Neuronal stem cell (in vitro differentiated cells): ENCODE data around the gene RUNDC1.

Experiments
- DNase-seq: peaks from one replicate; pipeline ENCODE4 v3.0.0-alpha.2; 2013; ENCODE audit warnings: low spot score
- H2AFZ ChIP-seq: one replicate; pipeline ENCODE4 v1.6.1; 2013; ENCODE audit warnings: mild to moderate bottlenecking, low read length, inconsistent platforms
- H2AK5ac ChIP-seq: 2 replicates; pipeline ENCODE4 v1.6.1; 2013; ENCODE audit warnings: low read depth, mild to moderate bottlenecking, inconsistent platforms, low read length, moderate library complexity, mixed read lengths
- H2BK120ac ChIP-seq: 2 replicates; pipeline ENCODE4 v1.6.1; 2013; ENCODE audit warnings: low read depth, mild to moderate bottlenecking, inconsistent platforms, low read length, moderate library complexity, mixed read lengths
- H2BK12ac ChIP-seq: one replicate; pipeline ENCODE4 v1.6.1; 2013; ENCODE audit warnings: low read length, inconsistent platforms
- H2BK15ac ChIP-seq: 2 replicates; pipeline ENCODE4 v1.6.1; 2013; ENCODE audit warnings: mild to moderate bottlenecking, low read length, inconsistent platforms, mixed read lengths
- H2BK5ac ChIP-seq: one replicate; pipeline ENCODE4 v1.6.1; 2013; ENCODE audit warnings: inconsistent platforms, mild to moderate bottlenecking, low read length, moderate library complexity
- H3K14ac ChIP-seq: one replicate; pipeline ENCODE4 v1.6.1; 2013; ENCODE audit warnings: low read length, inconsistent platforms
- H3K18ac ChIP-seq: 2 replicates; pipeline ENCODE4 v1.6.1; 2013; ENCODE audit warnings: low read length, inconsistent platforms
- H3K23ac ChIP-seq: 2 replicates; pipeline ENCODE4 v1.6.1; 2013; ENCODE audit warnings: low read depth, mild to moderate bottlenecking, mixed read lengths, low read length, inconsistent platforms; ENCODE audit not compliant: poor library complexity
- H3K27ac ChIP-seq: replicated peaks from 3 replicates; pipeline ENCODE4 v1.5.1; 2013; ENCODE audit warnings: low read length, inconsistent platforms
- H3K27me3 ChIP-seq, 3 experiments: 2 replicates each; pipeline ENCODE4 v1.6.1; 2013; ENCODE audit warnings: low read length in 3 of 3, mild to moderate bottlenecking in 2 of 3, inconsistent platforms in 1 of 3, low read depth in 1 of 3, mixed read lengths in 1 of 3, moderate library complexity in 1 of 3; ENCODE audit not compliant: control insufficient read depth in 3 of 3, insufficient read depth in 3 of 3
- H3K36me3 ChIP-seq, 2 donors: replicated peaks in 1 of 2; 2 replicates each; pipeline ENCODE4 v1.6.1; 2013; ENCODE audit warnings: low read length in 2 of 2; ENCODE audit not compliant: control insufficient read depth in 2 of 2, insufficient read depth in 2 of 2
- H3K4ac ChIP-seq: 2 replicates; pipeline ENCODE4 v1.6.1; 2013; ENCODE audit warnings: inconsistent platforms, mild to moderate bottlenecking, low read length, moderate library complexity
- H3K4me1 ChIP-seq, 2 donors: 1 replicate in 1 of 2; 2 replicates in 1 of 2; pipeline ENCODE4 v1.6.1; 2013; ENCODE audit warnings: low read length in 2 of 2, low read depth in 1 of 2; ENCODE audit not compliant: control insufficient read depth in 2 of 2, insufficient read depth in 1 of 2
- H3K4me2 ChIP-seq: one replicate; pipeline ENCODE4 v1.6.1; 2013; ENCODE audit warnings: mild to moderate bottlenecking, low read length, inconsistent platforms; ENCODE audit not compliant: insufficient read depth, poor library complexity, severe bottlenecking
- H3K4me3 ChIP-seq, 2 donors: 2 replicates each; pipeline ENCODE4 v1.5.1; 2013; ENCODE audit warnings: low read length in 2 of 2, mild to moderate bottlenecking in 2 of 2, inconsistent platforms in 1 of 2, moderate library complexity in 1 of 2
- H3K79me1 ChIP-seq: one replicate; pipeline ENCODE4 v1.6.1; 2013; ENCODE audit warnings: low read depth, mild to moderate bottlenecking, inconsistent platforms, low read length, moderate library complexity
- H3K9ac ChIP-seq: one replicate; pipeline ENCODE4 v1.6.1; 2013; ENCODE audit warnings: mild to moderate bottlenecking, low read depth, low read length, inconsistent platforms; ENCODE audit not compliant: poor library complexity
- H3K9me3 ChIP-seq, 2 donors: replicated peaks in 1 of 2; 2 replicates each; pipeline versions ENCODE3 to v1.6.1; 2013; ENCODE audit warnings: low read length in 2 of 2, mild to moderate bottlenecking in 2 of 2, inconsistent platforms in 1 of 2, low read depth in 1 of 2, mixed read lengths in 1 of 2, moderate library complexity in 1 of 2; ENCODE audit not compliant: control insufficient read depth in 2 of 2, insufficient read depth in 1 of 2
- H4K8ac ChIP-seq: one replicate; pipeline ENCODE4 v1.6.1; 2013; ENCODE audit warnings: low read depth, mild to moderate bottlenecking, inconsistent platforms, low read length, moderate library complexity
- H4K91ac ChIP-seq: one replicate; pipeline ENCODE4 v1.6.1; 2013; ENCODE audit warnings: low read length, low read depth, mild to moderate bottlenecking, inconsistent platforms; ENCODE audit not compliant: poor library complexity
- WGBS, 2 donors: extraction: QIAGEN DNeasy Blood & Tissue Kit; methylation state at CpG; one replicate each; pipeline ENCODE4 v1.1.7; 2013; ENCODE audit warnings: missing lambda C conversion rate in 2 of 2, mixed read lengths in 1 of 2; ENCODE audit not compliant: insufficient read length in 2 of 2, insufficient replicate concordance in 1 of 2; ENCODE audit errors: extremely low coverage in 2 of 2; 5-methylcytosine and 5-hydroxymethylcytosine counted together

RUNDC1 gene

DNA sequence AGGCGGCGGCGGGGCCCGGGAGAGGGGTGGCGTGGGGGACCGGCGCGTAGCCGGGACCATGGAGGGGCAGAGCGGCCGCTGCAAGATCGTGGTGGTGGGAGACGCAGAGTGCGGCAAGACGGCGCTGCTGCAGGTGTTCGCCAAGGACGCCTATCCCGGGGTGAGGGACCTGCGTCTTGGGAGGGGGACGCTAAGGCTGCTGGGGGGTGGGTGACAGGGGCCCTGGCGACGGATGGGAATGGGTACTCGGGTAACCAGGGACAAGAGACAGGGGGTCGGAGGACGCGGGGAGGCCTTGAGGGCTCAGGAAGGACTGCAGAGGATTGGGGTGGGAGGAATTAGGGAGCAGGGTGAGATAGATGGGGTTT, 44.9 kb downstream of the RUNDC1 start:
- Histone ChIP-seq H3K27me3 (no peaks in the 10 kb centered on the region), H3K9me3 (peaks cover 0 to 1% of the 10 kb centered on the region in 2 donors), H2AFZ (peak overlapping the region; percentile 91), H3K4me2 (peak overlapping the region; percentile 57), H3K23ac (peak overlapping the region; percentile 78), H2BK15ac (peak overlapping the region; percentile 53), H4K91ac (no peak overlapping the region), H2AK5ac (peak overlapping the region; percentile 95), H4K8ac (no peak overlapping the region), H2BK5ac (peak overlapping the region; percentile 96), H2BK12ac (peak overlapping the region; percentile 93), H3K27ac (peak overlapping the region; percentile 66), H3K4ac (no peak overlapping the region), H3K14ac (peak overlapping the region; percentile 97), H3K4me1 (peaks cover 19 to 26% of the 10 kb centered on the region in 2 donors), H3K4me3 (peak overlapping the region; percentile 57 to 93), H3K9ac (peak overlapping the region; percentile 95), H2BK120ac (no peak overlapping the region), H3K79me1 (peaks cover 3% of the 10 kb centered on the region), H3K36me3 (peaks cover 0 to 12% of the 10 kb centered on the region in 2 donors), H3K18ac (peak overlapping the region; percentile 97)
- no peak for DNase-seq
- WGBS, 2 donors, result no CpG with 5 or more reads among the region's 27 CpGs

DNA sequence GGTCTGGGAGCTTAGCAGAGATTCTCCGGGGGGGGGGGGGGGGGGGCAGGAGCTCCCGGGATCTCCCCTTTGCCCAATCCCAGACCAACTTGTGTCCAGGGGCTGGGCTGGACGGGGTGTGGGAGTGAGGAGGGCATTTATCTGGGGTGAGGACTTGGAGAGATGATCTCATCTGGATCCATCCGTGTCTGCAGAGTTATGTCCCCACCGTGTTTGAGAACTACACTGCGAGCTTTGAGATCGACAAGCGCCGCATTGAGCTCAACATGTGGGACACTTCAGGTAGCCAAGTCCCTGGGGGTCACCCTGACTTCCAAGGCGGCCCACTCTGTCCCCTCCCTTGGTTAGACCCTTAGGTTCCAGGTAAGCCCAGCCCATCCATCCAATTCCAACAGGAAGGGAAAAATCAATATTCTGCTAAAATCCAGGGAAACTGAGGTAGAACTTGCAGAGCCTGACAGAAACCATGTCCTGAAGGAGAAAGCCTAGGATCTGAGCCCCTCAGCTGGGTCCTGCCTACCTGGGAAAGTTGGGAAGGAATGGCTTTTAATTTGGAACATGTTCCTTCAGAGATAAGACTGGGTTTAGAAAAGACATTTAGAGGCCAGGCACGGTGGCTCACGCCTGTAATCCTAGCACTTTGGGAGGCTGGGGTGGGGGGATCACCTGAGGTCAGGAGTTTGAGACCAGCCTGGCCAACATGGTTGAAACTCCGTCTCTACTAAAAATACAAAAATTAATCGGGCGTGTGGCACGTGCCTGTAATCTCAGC, 45.6 kb downstream of the RUNDC1 start:
- H3K4ac ChIP-seq, result no peak overlapping the region
- H2BK5ac ChIP-seq, result peak overlapping the region; percentile 96
- no peak for DNase-seq
- peaks cover 0 to 12% of the 10 kb centered on the region in 2 donors for H3K36me3 ChIP-seq
- no peaks in the 10 kb centered on the region for H3K27me3 ChIP-seq
- H2AFZ ChIP-seq, result peak overlapping the region; percentile 91
- H3K27ac ChIP-seq, result no peak overlapping the region
- no peak overlapping the region for H3K23ac ChIP-seq
- peak overlapping the region; percentile 97 for H3K18ac ChIP-seq
- peak overlapping the region; percentile 57 to 93 for H3K4me3 ChIP-seq
- peak overlapping the region; percentile 95 for H2AK5ac ChIP-seq
- no peak overlapping the region for H4K8ac ChIP-seq
- peak overlapping the region; percentile 95 for H3K9ac ChIP-seq
- no peak overlapping the region for H2BK12ac ChIP-seq
- H3K4me1 ChIP-seq, result peaks cover 19 to 23% of the 10 kb centered on the region in 2 donors
- peaks cover 0 to 1% of the 10 kb centered on the region in 2 donors for H3K9me3 ChIP-seq
- H2BK15ac ChIP-seq, result peak overlapping the region; percentile 53
- H3K4me2 ChIP-seq, result peak overlapping the region; percentile 57
- H3K79me1 ChIP-seq, result peaks cover 3% of the 10 kb centered on the region
- no peak overlapping the region for H2BK120ac ChIP-seq
- H4K91ac ChIP-seq, result no peak overlapping the region
- WGBS, 2 donors, result no CpG with 5 or more reads among the region's 16 CpGs
- H3K14ac ChIP-seq, result no peak overlapping the region

DNA sequence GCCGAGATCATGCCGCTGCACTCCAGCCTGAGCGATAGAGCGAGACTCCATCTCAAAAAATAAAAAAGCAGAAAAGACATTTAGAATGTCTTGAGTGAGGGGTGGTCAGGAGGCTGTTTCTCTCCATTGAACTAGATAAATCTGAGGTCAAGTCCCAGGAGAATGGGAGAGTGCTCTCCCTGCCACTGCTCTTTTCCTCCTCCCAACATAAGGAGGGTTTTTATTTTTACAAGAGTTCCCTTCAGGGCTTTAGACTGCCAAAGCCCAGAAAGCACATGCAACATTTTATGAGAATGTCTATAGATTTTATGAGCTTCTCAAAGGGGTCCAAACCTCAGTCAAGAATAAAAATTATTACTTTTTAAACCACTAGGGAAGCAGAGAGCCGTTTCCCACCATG, 46.2 kb downstream of the RUNDC1 start:
- Histone ChIP-seq H2BK5ac (peak overlapping the region; percentile 56), H3K9me3 (peaks cover 0 to 1% of the 10 kb centered on the region in 2 donors), H3K23ac (no peak overlapping the region), H3K4me1 (peaks cover 18 to 19% of the 10 kb centered on the region in 2 donors), H2BK15ac (no peak overlapping the region), H4K91ac (no peak overlapping the region), H2BK120ac (no peak overlapping the region), H3K79me1 (no peaks in the 10 kb centered on the region), H3K18ac (no peak overlapping the region), H3K27me3 (no peaks in the 10 kb centered on the region), H3K4me2 (no peak overlapping the region), H3K14ac (no peak overlapping the region), H3K27ac (no peak overlapping the region), H3K36me3 (peaks cover 0 to 12% of the 10 kb centered on the region in 2 donors), H2AFZ (no peak overlapping the region), H3K4ac (no peak overlapping the region), H3K9ac (no peak overlapping the region), H2BK12ac (no peak overlapping the region), H2AK5ac (no peak overlapping the region), H3K4me3 (no peak overlapping the region), H4K8ac (no peak overlapping the region)
- WGBS, 2 donors, result no CpG with 5 or more reads among the region's 5 CpGs
- DNase-seq, result no peak
